Kidney epithelial cell (primary cell): Measurements from ENCODE around the gene ABCC8. TPM values are rescaled to one million over a fixed set of nuclear protein-coding genes. Genes with fewer than 3 reads are reported as not detected.

Experiments
- DNase-seq: peaks from one replicate; pipeline ENCODE4 v3.0.0-alpha.2; 2010; ENCODE audit warnings: low read depth
- H3K27me3 ChIP-seq: 2 replicates; pipeline ENCODE4 v1.6.0; 2011; ENCODE audit warnings: low read length; ENCODE audit not compliant: control insufficient read depth, insufficient read depth
- H3K36me3 ChIP-seq: 2 replicates; pipeline ENCODE4 v1.5.1; 2011; ENCODE audit warnings: low read length; ENCODE audit not compliant: control insufficient read depth, insufficient read depth
- H3K4me3 ChIP-seq: 2 replicates; pipeline ENCODE4 v1.5.1; 2011; ENCODE audit warnings: low read depth, mild to moderate bottlenecking, control low read depth, low read length
- CTCF ChIP-seq: IDR thresholded peaks from 2 replicates; pipeline ENCODE4 v1.5.1; 2011; ENCODE audit warnings: mild to moderate bottlenecking, moderate library complexity, low read length, control low read depth, inconsistent platforms; ENCODE audit not compliant: insufficient read depth, poor library complexity, severe bottlenecking
- total RNA-seq: library from RNA; depleted of rRNA; stranded (reverse); fragments of >200 nt; gene quantifications from 2 replicates; pipeline ENCODE4 v1.2.3, GENCODE V29; 2015

ABCC8 gene
- total RNA-seq, 1 donor from 2014 or later, result not detected

GRCh38 chr11:17387811-17388210, 88.8 kb downstream of the ABCC8 start:
- TF ChIP-seq CTCF, result no peak
- DNase-seq, result no peak
- H3K36me3 ChIP-seq, result no peaks in the 10 kb centered on the region
- no peak overlapping the region for H3K4me3 ChIP-seq
- peaks cover 17% of the 10 kb centered on the region for H3K27me3 ChIP-seq

- no peak for DNase-seq
- Histone ChIP-seq H3K36me3 (no peaks in the 10 kb centered on the region), H3K27me3 (peaks cover 17% of the 10 kb centered on the region), H3K4me3 (no peak overlapping the region)
- TF ChIP-seq CTCF, result no peak
Observed at GRCh38 chr11:17387254-17387653, 89.4 kb downstream of the ABCC8 start.

GRCh38 chr11:17386331-17387084, 90.1 kb downstream of the ABCC8 start:
- Histone ChIP-seq H3K36me3 (no peaks in the 10 kb centered on the region), H3K27me3 (peaks cover 17% of the 10 kb centered on the region), H3K4me3 (no peak overlapping the region)
- no peak for DNase-seq
- TF ChIP-seq CTCF, result peak; percentile 70

- no peak for TF ChIP-seq CTCF
- Histone ChIP-seq H3K27me3 (peaks cover 17% of the 10 kb centered on the region), H3K4me3 (no peak overlapping the region), H3K36me3 (no peaks in the 10 kb centered on the region)
- DNase-seq, result no peak
Observed at GRCh38 chr11:17385926-17386325, 90.7 kb downstream of the ABCC8 start.

GRCh38 chr11:17385492-17385891, 91.2 kb downstream of the ABCC8 start:
- DNase-seq, result no peak
- Histone ChIP-seq H3K27me3 (peaks cover 14% of the 10 kb centered on the region), H3K4me3 (no peak overlapping the region), H3K36me3 (no peaks in the 10 kb centered on the region)
- no peak for TF ChIP-seq CTCF

- Histone ChIP-seq H3K4me3 (no peak overlapping the region), H3K36me3 (no peaks in the 10 kb centered on the region), H3K27me3 (peaks cover 6% of the 10 kb centered on the region)
- DNase-seq, result peak; percentile 28
- peak; percentile 86 for TF ChIP-seq CTCF
Observed at GRCh38 chr11:17384002-17384511, 92.6 kb downstream of the ABCC8 start.
